SK-MEL-5 (cell line): ENCODE measurements around the gene GID4. TPM values are rescaled to one million over a fixed set of nuclear protein-coding genes. Genes with fewer than 3 reads are reported as not detected.

Experiments used
- DNase-seq: peaks from one replicate; pipeline ENCODE4 v3.0.0-alpha.2; 2016; ENCODE audit warnings: low read depth, low spot score
- in situ Hi-C: cut with HindIII; loops from 2 replicates; pipeline ENCODE4 v1.10.0; 2016; ENCODE audit warnings: low sequenced_read_pairs, high pct_unique_total_duplicates, low pct_unique_long_range_greater_than_20kb
- total RNA-seq: library from RNA; depleted of rRNA; stranded (reverse); fragments of >200 nt; shearing (Covaris generic); gene quantifications from 2 replicates; pipeline ENCODE4 v1.2.3, GENCODE V29; 2014; rRNA removed

GID4 gene
- total RNA-seq, 1 experiment from 2014 or later, result 6.3 TPM

- in situ Hi-C loops, result no loop called here
- no peak for DNase-seq
These were observed 68.0 kb downstream of the GID4 start for GRCh38 chr17:18107061-18107790.

DNA sequence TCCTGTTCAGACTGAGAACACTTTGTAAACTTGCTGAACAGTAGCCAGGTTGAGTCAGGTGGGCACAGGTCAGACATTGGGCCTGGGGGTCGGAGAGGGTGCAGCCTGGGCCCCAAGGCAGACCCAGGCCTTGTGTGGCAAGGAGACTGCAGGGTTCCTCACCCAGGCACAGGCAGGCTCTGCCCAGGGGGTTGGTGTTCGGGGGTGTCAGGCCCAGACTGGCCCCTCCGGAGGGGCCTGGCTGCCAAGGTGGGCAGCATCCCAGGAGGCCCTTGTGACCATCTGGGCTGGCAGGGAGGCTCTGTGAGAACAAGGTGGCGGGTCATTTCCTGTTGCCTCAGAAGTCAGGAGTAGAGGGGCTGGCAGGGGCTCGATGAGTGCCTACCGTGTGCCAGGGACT lies 68.8 kb downstream of the GID4 start:
- no peak for DNase-seq
- in situ Hi-C loops, result no loop called here

- DNase-seq, result no peak
- in situ Hi-C loops, result no loop called here
These were observed 69.4 kb downstream of the GID4 start, which contains the start of gene MYO15A for GRCh38 chr17:18108401-18109312. Gene MYO15A (plus strand): TSS chr17:18108756. CDS start chr17:18118801, 10,045 bp downstream.

DNA sequence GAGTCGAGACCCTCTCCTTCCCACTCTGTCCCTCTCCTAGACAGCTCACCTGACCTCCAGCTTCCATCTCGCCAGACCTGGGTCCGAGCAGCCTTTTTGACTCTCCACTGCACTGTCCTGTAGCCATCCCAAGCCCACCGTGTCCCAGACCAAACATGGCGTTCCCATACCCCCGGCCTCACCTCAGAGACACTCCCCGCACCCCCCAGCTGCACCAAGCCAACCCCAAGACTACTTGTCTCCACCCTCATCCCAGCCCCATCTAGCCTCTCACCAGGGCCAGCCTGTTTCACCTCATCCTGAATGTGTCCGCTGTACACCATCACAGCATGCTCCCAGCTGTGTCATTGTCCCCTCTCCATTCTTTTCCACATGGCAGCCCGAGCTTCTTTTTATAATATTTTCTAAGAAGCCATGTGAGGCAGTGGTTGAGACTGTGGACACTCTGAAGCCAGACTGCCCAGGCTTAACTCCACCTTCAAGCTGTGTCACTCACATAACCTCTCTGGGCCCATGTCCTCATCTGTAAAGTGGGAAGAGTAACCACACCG lies 70.8 kb downstream of the GID4 start:
- in situ Hi-C loops, result no loop called here
- no peak for DNase-seq

GRCh38 chr17:18110636-18111145 lies 71.5 kb downstream of the GID4 start:
- in situ Hi-C loops, result no loop called here
- DNase-seq, result no peak

DNA sequence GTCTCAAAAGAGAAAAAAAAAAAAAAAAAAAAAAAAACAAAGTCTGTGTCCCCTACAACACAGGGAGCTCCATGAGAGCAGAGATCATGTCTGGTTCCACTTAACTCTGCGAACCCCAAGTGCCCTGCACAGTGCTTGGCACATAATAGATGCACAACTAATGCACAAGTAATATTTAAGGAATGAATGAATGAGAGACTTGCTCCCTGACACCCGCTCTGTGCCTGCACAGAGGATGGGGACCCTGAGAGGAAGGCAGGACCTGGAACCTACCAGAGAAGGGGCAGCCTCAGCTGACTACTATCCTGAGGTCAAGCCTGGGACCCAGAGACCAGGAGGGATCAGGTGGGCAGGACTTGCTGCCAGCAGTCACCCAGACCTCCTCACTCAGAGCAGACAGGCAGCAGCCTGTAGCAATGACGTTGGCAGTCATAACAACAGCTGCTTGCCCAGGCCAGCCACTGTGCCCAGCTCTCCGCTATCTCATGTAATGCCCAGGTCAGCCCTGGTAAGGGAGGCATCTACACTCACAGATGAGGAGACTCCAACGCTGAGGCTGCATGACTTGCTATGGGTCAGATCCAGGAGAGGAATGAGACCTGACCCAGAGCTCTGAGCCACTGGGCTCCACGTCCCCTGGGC lies 72.2 kb downstream of the GID4 start:
- in situ Hi-C loops, result no loop called here
- DNase-seq, result no peak

GRCh38 chr17:18115517-18115916 lies 76.3 kb downstream of the GID4 start:
- no peak for DNase-seq
- in situ Hi-C loops, result no loop called here

DNA sequence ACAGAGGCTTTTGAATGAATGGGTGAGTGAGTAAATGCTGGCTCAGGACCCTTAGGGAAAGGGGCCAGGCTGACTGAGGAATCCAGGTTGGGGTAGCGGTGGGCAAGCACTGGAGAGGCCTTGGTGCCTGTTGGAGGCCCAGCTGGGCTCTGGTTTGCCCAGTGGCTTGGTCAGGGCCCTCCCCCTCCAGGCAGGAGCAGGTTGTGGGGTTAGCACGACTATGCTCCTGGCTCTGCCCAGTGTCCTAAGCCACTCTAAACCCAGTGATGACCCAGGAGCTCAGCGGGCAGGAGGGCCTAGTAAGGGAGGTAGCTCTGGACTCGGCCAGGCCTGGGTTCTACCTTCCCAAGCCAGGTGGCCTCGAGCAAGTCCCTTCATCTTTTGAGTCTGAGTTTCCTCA lies 76.9 kb downstream of the GID4 start:
- in situ Hi-C loops, result no loop called here
- no peak for DNase-seq

DNA sequence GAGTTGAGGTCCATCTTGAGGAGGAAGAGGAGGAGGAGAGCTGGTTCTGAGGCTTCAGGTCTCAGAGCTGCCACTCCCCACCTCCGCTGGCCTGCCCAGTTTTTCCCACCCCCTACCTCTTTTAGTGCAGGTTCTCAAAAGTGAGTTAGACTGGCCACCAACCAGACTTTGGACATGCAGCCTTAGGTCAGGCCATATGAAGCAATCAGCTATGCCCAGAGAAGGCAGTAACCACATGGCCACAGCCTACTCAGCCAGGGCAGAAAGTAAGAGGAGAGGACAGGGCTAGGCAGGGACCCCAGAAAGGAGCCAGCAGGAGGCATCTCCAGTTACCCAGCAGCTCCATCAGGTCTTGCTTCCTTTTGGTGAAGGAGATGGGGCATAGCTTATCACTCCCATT lies 78.3 kb downstream of the GID4 start:
- DNase-seq, result no peak
- in situ Hi-C loops, result no loop called here

Other genes starting within 250 kb of the GID4 start
- 75.8 and 77.3 TPM in 2 replicates for gene SREBF1, start 202.4 kb upstream of the GID4 start, total RNA-seq
- gene TOM1L2, start 67.0 kb upstream of the GID4 start, total RNA-seq, result 7.7 and 9.7 TPM in 2 replicates
- 1.1 and 1.2 TPM in 2 replicates for gene DRC3, start 66.5 kb upstream of the GID4 start, total RNA-seq
- 26.6 and 27.7 TPM in 2 replicates for gene ATPAF2, start 240 bp upstream of the GID4 start, total RNA-seq
- 43.0 and 44.2 TPM in 2 replicates for gene DRG2, start 48.5 kb downstream of the GID4 start, total RNA-seq
- 0.08 and 0.16 TPM in 2 replicates for gene MYO15A, start 69.3 kb downstream of the GID4 start, total RNA-seq
- 85.5 and 97.6 TPM in 2 replicates for gene ALKBH5, start 144.4 kb downstream of the GID4 start, total RNA-seq
- gene LLGL1, start 186.2 kb downstream of the GID4 start, total RNA-seq, result 16.9 and 18.0 TPM in 2 replicates
- gene FLII, start 219.3 kb downstream of the GID4 start, total RNA-seq, result 96.0 and 113 TPM in 2 replicates
- 5.4 TPM in 2 replicates for gene MIEF2, start 221.3 kb downstream of the GID4 start, total RNA-seq